Pericardium fibroblast (primary cell): Measurements from ENCODE around the gene TMEM167A. TPM values are rescaled to one million over a fixed set of nuclear protein-coding genes. Genes with fewer than 3 reads are reported as not detected.

Source experiments
- total RNA-seq: library from RNA; depleted of rRNA; stranded (reverse); fragments of >200 nt; gene quantifications from 2 replicates; pipeline ENCODE4 v1.2.3, GENCODE V29; 2015

TMEM167A gene
- total RNA-seq = 41.4 and 43.9 TPM in 2 replicates

DNA sequence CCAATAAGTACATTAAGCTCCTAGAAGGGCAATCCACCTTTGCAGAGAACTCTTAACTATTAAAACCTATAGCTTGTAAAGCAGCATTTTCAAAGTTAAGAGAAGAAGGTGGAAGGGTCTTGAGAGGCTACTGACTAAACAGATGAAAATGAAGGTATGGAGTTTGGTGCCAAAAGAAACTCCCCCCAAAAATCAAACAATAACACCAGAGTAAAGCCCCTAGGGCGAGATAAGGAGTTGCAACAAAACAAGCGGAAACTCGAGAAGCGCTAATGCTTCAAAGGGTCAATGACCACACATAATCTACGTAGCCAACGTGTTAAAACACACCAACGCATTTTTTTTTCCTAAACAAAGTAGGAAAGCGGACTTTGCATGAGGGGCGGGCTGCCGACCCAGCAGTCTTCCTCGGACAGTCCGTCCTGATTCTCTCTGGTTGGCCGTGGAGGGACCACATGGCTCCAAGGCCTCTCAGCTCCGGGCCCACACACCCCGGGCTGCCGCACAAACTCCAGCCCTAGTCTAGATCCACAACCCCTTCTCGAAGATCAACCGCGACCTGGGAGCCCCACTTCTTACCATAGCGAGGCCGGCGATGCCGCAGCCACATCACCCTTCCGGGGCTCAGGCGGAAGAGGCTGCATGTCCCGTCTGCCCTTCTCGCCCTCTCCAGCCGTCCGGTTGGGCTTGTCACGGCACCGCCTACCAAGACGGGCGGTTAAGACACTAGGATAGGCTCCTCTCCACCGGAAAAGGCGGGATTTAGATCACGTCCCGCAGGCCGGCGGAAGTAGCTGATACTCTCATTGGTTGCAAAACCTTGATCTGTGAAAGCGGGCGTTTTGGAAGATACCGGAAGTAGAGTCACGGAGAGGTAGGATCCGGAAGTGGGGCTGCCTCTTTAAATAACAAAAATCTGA, at the start of gene TMEM167A, which contains the start of gene XRCC4:
Gene TMEM167A, minus strand, starts transcription at position 653 of the 920 bp plus-strand sequence. Its CDS starts 71 bp downstream, at position 582.
Gene XRCC4, plus strand, starts transcription at position 806 of the 920 bp plus-strand sequence. CDS start 27,373 bp downstream, outside the sequence.

Other genes with a start within 250 kb of the TMEM167A start
- gene XRCC4, start 153 bp upstream of the TMEM167A start, total RNA-seq = 2.6 and 8.4 TPM in 2 replicates